K562 (cell line): ENCODE data around the gene CLN5. TPM values are rescaled to one million over a fixed set of nuclear protein-coding genes. Genes with fewer than 3 reads are reported as not detected.

Source experiments
- CHD7 ChIP-seq: fragments of 200-600 bp; sonication (generic); IDR thresholded peaks from one replicate; pipeline ENCODE4 v1.6.1; 2012; ENCODE audit warnings: mild to moderate bottlenecking, low read depth, low read length, inconsistent platforms
- RNF2 ChIP-seq: sonication (generic); IDR thresholded peaks from 2 replicates; pipeline ENCODE4 v1.6.1; 2016
- ZNF316 ChIP-seq: fragments of 450-650 bp; IDR thresholded peaks from 2 replicates; pipeline ENCODE4 v1.6.1; 2016
- polyA plus RNA-seq, 8 experiments: library from polyadenylated mRNA; depleted of rRNA in 4 of 8; stranded (reverse) in 5 of 8; unstranded in 3 of 8; fragments of >200 nt; fragmentation: Nextera tagmentation in 2 of 8; fragmentation: Illumina TruSeq in 1 of 8; extraction: Ambion mirVana in 2 of 8; extraction: Trizol in 1 of 8; gene quantifications; 2 replicates each; pipeline versions ENCODE4 v1.2.1 to v1.2.3, GENCODE V29; 2011 to 2014; ENCODE audit warnings: inconsistent platforms in 1 of 8, missing spikeins in 1 of 8
- total RNA-seq, 7 experiments: library from RNA; depleted of rRNA in 6 of 7; stranded (reverse); fragments of >200 nt in 6 of 7; fragmentation: Illumina TruSeq in 2 of 7; extraction: Trizol in 2 of 7; gene quantifications; 2 replicates each; pipeline versions ENCODE4 v1.2.1 to v1.2.3, GENCODE V29; 2011 to 2021; ENCODE audit warnings: low replicate concordance in 1 of 7

The CLN5 gene
- total and polyA plus RNA-seq, 9 of the 15 experiments (the other 6 are each of a cell fraction or from before 2014, with no cell fraction given) = 4.6 to 11.5 (median 7.2) TPM

- TF ChIP-seq CHD7 (no peak), RNF2 (no peak), ZNF316 (0 out of 2 replicates have a peak, but pooled peaks have one; percentile 16)
Measured at GRCh38 chr13:76965759-76966421, 26.0 kb upstream of the CLN5 start (continued).
